ENCODE results near the gene XPO6.

DNA sequence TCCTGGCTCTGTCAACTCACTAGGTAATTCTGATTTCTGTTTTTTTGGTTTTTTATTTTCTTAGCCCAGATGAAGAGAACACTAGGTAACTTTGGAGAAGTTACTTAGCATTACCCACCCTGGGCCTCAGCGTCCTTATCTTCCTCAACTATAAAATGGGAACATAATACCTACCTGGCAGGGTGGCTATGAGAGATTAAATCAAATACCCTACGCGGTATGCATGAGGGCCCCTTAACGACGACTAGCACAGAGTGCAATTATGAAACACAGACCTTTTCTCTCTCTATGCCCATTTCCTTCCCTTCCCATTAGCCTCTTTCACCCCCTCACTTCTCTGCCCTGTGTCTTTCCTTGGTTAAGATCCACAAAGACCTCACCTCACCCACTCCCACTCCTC, 11.1 kb downstream of the XPO6 start:
- no peak for TF ChIP-seq EZH2phosphoT487 (IDR thresholded peaks at IDR 0.05; ENCODE audit: borderline replicate concordance)
- TF ChIP-seq, protein P1, sequence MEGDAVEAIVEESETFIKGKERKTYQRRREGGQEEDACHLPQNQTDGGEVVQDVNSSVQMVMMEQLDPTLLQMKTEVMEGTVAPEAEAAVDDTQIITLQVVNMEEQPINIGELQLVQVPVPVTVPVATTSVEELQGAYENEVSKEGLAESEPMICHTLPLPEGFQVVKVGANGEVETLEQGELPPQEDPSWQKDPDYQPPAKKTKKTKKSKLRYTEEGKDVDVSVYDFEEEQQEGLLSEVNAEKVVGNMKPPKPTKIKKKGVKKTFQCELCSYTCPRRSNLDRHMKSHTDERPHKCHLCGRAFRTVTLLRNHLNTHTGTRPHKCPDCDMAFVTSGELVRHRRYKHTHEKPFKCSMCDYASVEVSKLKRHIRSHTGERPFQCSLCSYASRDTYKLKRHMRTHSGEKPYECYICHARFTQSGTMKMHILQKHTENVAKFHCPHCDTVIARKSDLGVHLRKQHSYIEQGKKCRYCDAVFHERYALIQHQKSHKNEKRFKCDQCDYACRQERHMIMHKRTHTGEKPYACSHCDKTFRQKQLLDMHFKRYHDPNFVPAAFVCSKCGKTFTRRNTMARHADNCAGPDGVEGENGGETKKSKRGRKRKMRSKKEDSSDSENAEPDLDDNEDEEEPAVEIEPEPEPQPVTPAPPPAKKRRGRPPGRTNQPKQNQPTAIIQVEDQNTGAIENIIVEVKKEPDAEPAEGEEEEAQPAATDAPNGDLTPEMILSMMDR (conservative IDR thresholded peaks at IDR 0.05; ENCODE audit: low read length), result no peak
